GM18868 (cell line): ENCODE results near the gene IGF1.
A peak's percentile ranks its signal among the peaks of the same experiment; 100 is the strongest.

Source experiments
- ATAC-seq: cut with Tn5 transposase; IDR thresholded peaks from one replicate; pipeline ENCODE4 v1.9.1; 2021; ENCODE audit warnings: mild to moderate bottlenecking, moderate library complexity; ENCODE audit not compliant: unreplicated experiment

Gene IGF1

DNA sequence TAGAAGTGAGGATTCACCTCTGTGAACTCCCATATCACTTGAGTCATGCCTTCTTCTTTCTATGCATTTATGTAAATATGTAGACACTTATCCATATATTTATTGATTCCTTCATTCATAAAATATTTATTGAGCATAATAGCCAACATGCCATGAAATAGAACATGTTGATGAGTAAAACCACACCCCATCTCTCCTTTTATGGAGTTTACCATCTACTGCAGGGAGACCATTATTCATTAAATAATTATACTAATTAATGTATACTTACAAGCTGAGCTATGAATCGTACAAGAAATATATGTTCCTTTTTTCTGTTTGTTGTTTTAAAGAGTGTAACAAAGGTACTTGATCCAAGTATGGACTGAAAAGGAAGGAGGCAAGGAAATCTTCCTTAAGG lies 17.4 kb upstream of the IGF1 start:
- ATAC-seq, result no peak

DNA sequence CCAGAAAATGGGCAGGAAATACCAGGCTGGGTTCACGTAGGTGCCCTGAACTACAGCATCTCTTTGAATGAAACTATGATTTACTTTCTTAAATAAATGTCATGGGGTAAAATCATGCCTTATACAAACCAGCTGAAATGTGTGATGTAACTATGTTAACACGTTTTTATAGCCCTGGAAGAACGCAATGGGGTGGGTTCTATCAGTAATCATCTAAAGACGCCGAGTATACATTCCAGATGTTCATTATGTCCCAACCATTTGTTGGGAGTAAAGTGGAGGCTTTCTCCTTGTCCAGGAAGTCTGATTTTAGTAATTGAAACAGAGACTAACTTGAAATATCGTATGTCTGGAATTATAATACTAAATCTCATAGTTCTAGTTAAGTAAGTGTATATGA lies 16.2 kb upstream of the IGF1 start:
- no peak for ATAC-seq

DNA sequence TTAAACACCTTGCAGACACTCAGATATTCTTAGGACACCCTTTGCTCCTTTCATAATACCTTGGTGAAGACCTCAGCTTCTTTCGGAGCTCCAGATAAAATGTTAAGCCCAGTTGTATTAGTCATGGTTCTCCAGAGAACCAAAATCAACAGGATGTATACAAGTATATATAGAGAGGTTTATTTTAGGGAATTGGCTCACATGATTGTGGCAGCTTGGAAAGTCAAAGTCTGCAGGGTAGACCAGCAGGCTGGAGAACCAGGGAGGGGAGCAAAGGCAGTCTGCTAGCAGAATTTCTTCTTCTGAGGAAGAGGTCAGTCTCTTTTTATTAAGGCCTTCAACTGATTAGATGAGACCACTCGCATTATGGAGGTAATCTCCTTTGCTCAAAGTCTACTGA lies 6.9 kb upstream of the IGF1 start:
- ATAC-seq, result no peak

DNA sequence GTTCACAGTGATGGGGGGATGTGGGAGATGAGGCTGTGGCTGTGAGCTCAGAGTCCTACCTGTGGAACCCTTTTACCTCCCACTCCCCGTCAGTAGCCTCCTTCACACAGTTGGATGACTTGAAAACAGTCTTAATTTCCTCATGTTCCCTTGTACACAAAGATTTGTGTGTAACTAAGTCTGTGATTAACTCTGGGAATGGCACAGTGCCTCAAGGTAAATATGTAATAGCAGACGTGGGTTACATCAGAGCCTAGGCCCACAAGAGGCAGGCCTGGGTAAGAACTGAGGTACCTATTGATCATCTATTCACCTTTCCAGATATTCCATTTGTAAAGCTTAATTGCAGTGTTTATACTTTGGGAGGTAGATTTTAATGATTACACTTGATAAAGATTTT lies 5.8 kb upstream of the IGF1 start:
- ATAC-seq, result no peak

DNA sequence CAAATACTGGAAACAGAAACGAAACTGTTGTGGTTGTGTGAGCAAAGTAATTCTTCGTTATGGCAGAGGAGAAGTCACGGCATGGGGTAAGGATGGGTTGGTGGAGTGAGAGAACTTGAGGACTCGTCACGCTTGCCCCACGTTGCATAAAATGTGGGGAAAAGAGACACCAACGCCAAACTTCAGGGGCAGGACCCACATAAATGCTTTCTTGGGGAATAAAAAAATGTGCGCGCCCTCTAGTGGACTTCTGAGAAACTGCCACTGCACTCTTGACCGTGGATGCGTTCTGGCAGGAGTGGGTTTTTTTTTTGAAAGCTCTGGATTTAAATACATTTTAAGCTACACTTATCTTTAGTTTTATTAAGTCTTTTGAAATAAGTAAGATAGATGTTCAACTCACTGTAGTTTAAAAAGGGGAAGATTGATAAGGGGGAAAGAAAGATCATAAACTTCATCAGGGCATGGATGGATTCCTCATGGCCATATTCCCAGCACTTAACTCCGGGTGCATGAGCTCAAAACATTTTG lies 4.1 kb upstream of the IGF1 start:
- peak; percentile 69 for ATAC-seq

DNA sequence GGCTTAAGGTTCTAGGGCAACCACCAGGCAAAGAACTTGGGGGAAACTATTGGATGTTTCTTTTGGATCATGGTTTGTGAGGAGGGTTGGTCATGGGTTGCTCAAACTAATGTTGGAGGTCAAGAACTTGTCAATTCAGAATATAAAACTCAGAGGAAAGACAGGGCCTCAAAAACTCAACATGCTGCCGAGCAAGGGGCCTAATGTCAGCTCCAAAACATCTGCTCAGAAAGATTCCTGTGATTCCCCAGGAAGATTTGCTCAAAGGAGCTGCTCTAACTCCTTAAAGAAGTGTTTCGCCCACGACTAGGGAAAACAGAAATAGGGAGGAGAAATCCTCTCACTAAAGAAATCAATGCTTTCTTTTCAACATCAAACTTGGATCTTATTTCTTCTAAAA lies 3.7 kb upstream of the IGF1 start:
- peak; percentile 23 for ATAC-seq

DNA sequence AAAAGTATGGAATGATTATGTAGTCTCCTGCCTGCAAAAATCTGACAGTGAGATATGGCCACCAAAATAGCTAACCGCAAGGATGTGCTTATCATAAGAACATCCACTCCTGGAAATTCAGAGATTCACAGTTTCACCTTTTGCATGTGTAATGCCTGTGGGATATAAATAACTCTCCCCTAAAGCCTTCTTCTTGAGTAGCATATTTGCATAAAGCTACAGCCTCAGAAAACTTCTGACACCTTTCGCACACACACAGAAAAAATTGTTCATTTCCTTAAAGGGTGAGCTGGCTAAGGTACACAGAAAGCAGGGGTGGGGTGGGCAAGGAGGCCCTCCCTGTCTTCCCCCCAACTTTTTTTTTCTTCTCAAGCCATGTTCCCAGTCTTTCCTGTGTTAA lies 3.1 kb upstream of the IGF1 start:
- ATAC-seq, result peak; percentile 65

DNA sequence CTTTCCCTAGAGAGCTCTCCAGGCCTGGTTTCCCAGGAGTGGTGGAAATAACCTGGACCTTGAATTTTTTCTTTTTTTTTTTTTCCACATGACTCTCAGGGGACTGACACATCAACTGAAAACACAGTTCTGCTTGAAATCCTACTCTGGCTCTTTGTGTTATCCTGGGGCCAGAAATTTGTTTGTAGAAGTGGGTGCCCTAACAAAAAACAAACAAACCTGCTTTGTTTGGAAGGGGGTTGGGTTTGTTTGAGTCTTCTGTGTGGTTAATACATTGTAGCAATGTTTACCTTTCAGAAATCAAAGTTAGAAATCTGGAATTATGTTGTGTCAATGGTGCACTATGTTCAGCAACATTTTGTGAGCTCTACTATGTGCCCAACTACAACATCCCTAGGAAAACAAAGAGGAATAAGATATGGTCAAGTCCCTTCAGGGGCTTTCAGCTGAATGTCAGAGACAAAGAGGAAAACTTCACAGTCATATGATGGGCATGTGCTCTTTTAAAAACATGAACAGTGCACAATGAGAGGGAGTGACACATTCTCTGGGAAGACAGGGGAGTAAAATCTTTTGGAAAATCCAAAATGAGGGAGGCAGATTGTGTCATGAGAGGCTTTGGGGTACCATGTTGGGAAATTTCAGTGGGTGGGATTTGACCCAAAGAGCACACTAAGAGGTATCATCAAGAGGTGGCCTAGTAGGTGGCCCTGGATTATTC lies 1.5 kb upstream of the IGF1 start:
- no peak for ATAC-seq

DNA sequence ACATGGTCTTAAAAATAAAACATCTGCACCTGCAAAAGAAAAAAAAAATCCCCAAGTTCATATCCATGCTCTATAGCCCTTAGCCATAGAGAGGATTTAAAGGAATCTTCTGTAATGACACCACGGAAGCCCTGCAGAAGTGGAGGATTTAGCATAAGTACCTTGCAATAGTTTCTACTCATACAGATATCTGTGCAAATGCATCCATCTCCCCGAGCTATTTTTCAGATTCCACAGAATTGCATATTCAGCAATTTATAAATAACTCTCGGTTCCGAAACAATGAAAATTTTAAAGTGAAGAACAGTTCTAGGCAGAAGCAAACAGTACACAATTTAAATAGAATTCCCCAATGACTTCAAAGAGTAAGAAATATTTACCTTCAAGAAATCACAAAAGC lies 424 bp downstream of the IGF1 start:
- no peak for ATAC-seq

DNA sequence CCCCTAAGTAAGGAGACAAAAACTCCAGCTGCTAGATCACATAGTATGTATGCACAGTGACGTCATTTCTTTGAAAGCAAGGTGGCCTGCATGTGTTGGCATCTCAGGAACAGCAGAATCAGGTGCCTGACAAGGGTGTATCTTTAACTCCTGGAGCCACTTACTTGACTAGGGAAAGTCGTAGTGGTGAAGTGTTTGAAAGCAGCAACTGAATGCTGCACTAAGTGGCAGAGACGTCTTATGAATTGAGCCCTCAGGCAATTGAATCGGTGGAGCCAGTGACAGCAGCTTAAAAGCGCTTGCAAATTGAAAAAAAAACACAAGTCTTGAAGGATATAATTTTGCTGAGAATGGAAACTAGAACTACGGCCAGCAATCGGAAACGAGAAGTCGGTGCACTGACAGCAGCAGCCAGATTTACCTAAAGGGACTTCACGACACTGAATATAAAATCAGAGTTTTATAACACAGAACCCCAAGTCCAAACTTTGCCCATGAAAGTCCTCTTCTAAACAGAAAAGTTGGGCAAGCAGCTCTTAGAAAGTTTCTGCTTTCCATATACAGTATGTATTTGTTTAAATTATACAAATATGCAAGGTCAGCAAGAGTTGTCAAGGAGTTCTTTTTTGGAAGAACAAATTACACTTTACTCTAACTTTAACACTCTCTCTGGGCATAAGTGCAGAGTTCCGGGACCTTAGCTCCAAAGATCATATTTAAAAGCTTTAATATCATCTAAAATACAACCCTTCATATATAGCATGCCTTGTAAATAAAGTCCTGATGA lies 1.1 kb downstream of the IGF1 start:
- ATAC-seq, result peak; percentile 31

DNA sequence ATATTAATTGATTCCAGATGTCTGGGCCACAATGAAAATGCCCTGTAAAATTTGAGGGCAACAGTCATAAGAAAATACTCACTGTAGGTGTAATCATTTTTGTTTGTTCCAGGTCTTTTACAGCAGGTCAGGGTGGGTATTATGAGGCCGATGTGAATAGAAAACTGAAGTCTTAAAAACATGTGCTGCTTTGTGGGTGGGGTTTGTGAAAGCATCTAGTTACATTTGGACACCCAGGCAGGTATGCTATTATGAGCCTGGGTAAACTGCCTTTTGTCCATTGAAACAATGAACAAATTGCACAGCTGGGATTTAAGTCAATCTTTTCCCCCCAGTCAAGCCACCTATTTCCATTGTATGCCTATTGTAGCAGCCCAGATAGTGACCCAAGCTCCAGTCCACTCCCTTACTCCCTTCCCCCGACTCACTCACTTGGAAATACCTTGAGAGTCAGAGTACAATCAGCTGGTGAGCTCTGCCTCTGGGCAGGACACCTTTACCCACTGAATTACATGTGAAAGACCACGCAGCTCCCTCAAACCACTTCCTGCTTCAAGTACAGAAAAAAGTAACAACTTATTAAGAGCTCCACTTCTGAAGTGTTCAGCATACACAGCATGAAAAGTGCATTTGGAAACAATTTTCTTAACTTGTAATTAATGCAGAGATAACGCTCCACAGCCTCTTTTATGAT lies 1.8 kb downstream of the IGF1 start:
- peak; percentile 68 for ATAC-seq

DNA sequence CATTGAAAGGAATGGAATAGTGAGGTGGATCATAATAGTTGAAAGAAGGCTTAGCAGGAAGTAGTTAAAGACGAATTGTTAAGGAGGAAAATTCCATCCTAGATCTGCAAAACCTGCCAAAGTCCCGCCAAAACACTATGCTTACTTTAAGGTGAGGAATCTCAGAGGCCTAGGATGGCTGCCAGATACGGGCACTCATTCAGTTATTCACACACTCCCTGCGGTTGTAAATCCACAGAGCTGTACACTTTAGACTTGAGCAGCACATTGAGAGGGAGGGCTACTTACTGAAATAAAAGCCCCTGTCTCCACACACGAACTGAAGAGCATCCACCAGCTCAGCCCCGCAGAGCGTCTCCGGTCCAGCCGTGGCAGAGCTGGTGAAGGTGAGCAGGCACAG lies 5.0 kb downstream of the IGF1 start:
- ATAC-seq, result no peak

DNA sequence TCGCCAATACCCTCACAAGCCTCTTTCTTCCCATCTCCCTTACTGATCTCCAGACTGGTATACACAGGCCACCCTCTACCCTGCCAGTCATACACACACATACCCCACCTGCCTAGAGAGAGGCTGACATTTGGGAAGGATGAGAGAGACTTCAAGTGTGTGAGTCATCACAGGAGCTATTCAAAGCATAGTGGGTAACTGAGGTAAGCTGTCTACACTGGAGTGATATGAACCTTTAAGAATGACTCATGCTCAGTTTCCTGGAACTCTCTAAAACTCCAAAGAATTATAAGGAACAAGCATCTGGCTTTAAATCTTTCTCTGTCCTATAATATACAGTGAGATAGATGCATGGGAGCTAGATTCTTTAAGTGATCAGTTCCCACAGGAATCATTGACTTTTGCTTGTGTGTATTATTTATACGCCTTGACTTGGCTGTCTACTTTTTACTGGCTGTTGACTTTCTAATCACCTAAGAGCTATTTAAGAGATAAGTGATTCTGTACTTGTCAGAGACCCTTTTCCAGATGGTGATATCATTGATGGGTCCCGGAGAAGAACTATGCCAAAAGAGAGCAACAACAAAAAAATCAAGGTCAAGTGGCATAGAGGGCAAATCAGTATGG lies 5.8 kb downstream of the IGF1 start:
- no peak for ATAC-seq

DNA sequence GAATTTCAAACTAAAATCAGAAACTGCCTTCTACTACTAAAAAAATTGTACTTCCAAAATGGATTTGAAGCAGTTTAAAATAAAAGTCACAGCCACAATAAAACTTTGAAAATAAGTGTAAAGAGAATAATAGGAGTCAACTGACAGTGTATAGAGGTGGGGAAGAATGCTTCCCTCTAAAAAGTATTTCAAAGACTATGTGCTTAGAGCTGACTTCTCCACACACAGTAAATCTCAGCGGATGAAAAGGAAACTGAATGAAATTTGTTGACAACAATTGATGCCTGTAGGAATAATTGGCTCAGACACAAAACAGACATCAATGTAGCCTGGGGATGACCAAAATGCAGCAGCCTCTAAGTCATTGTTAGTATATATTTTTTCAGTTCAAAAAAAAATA lies 7.9 kb downstream of the IGF1 start:
- ATAC-seq, result no peak

DNA sequence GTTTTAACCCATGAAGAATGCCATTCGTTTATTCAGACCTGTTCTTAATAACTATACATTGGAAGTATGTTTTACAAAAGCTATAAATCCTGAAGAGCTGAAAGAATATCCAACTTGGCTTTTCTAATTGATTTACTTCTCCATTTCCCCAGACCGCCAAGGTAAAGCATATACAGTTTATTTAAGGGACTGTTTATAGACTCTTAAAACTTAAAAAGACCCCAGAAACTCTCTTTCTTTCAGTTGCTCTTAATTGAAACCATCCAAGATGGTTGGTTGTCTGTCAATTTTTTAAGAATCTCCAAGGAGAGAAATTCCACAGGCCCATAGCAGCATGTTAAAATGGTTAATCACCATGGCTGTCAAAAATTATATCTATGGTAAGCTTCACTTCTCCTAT lies 8.8 kb downstream of the IGF1 start:
- ATAC-seq, result no peak

DNA sequence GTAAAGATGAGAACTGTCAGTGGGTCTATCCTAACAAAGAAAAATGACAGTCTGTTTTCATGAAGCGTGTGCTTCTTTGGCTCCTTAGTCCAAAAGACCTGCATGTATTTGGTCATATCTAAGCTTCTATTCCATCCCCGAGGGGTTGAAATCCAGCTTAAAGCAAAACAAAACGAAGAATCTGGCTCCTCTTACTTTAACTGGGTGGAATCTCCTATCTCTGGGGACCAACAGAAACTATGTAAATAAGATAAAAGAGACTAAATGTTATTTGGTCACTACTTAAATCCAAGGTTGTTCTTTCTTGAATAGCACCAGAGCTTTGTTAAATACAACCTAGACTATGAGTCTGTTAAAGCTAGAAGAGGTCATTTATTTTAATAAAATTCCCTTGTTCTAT lies 9.4 kb downstream of the IGF1 start:
- no peak for ATAC-seq

DNA sequence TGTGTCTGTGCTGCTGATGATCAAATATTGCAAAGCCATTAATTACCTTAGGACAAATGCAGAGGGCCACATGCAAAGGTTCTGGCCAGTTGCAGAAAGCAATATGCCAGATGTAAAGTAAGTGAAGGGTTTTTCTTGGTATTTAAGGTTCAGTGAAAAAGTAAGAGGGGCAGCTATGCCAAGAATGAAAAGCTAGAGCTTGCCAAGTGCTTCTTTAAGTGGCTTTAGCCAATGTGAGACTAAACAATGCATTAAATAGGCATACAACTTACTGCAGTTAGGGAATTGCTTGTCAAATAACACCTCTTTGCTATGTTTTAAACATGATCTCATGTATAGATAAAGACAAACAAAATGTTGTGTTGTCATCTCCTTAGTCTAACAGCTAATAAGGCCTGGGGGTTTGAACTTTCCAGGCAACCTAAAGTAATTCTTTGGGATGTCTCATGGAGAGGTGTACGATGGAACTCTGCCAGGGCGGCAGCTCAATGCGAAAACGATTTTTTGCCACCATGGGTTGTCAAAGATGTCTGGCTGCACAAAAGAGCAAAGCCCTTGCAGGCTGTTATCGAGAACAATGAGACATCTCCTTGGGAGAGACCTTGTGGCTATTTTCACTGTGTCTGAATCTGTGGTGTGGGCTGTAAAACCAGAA lies 12.0 kb downstream of the IGF1 start:
- no peak for ATAC-seq

DNA sequence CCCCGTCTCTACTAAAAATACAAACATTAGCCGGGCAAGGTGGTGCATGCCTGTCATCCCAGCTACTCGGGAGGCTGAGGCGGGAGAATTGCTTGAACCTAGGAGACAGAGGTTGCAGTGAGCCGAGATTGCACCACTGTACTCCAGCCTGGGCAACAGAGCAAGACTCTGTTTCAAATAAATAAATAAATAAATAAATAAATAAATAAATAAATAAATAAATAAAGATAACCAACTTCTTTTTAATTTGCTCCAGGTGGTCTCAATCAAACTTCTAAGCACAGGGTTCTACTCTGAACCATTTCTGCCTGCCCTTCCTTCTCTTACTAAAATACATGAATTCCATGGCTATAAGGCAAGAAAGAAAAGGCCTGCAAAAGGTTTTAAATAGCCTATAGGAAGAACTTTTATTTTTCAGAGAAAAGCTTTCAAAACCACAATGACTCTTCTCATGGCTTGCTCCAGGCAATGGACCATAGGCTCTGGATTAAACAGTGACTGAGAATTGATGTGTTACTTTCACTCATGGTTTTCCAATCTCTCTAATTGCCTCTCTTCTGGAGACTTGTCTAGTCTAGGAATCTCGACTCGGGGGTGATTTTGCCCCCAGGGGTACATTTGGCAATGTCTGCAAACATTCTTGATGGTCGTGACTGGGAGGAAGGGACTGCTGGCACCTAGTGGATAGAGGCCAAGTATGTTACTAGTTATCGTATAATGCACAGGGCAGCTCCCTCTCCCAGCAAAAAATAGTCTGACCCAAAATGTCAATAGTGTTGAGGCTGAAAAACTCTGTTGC lies 14.4 kb downstream of the IGF1 start:
- ATAC-seq, result no peak

DNA sequence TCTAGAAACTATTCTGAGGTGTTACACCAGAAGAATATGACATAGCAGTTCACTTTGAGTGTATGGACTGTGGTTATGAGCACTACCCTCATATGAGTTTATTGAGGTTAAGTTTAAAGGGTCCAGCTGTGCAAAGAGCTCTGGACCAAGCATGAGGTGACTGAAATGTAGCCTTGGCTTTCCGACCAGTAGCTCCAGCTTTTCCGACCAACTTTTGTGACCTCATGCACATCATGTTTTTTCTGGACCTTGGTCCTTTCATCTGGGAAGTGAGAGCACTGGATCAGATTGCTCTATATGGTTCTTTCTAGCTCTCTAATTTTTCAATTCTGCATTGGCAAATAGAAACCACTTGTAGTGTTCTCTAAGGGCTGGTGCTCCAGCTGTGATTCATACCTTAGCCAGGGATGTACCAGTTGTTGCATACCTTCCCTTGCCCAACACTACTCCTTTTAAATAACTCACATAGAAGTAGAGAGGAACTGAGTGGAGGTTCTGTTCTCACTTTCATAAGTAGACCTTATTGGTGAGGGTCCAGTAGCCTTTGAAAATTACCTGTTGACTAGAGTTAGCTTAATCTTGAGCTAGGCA lies 16.6 kb downstream of the IGF1 start:
- no peak for ATAC-seq
